ENCODE data around the gene CBFB. TPM values are rescaled to one million over a fixed set of nuclear protein-coding genes. Genes with fewer than 3 reads are reported as not detected.

The CBFB gene
- total and polyA plus RNA-seq, 2 experiments from 2014 or later, result 26.1 to 26.9 TPM

DNA sequence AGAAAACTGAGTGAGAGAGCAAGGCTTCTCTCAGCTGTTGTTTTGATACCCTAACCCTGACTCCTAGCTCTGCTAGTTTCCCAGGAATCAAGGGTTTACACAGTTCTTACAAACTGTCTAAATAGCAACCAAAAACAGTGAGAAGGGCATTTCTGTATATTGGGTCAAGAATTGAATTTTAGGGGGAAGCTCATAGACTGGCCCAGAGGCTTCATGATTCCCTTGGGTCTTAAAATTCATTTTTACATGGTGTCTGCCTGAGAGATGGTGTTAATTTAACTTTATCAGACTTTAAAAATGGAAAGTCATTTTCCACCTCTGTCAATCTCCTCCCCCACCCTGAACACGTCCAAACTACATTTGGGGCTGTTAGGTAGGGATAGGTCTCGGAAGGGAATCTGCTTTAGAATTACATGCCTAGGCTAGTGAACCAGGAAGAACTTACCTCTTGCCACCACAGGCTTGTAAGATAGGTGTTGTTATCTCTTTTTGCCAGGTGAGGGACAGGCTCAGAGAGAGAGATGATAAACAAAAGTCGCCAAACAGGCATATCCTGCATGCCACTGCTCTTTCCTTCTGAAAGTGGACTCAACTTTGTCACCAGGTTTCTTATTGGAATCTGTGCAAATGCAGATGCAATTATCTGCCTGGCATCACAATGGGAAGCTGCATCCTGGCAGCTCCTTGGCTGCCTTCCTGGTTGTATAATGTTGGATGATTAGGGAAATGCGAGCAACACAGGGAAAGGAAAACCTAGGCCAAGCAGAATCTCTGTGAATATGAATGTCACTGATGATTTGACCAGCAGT is 83.8 kb downstream of the CBFB start:
- H3F3A ChIP-seq (replicated peaks; ENCODE audit: low read depth), result peaks cover 6% of the 10 kb centered on the region
- H3K4me1 Mint-ChIP-seq, result peaks cover 26% of the 10 kb centered on the region
- H3K4me3 Mint-ChIP-seq, result no peak overlapping the region
- ATAC-seq (no peak), DNase-seq (ENCODE audit: low spot score) (peak; percentile 14)
- H4K20me1 ChIP-seq (replicated peaks; ENCODE audit: insufficient read depth), result peaks cover 51% of the 10 kb centered on the region
- no peak overlapping the region for H3K4me3 ChIP-seq
- no peak overlapping the region for H2AFZ ChIP-seq
- no peaks in the 10 kb centered on the region; the same call in 2 of the 3 replicates for H3K36me3 Mint-ChIP-seq (ENCODE audit: low read depth)
- peaks cover 10% of the 10 kb centered on the region; the same call in 1 of the 2 replicates for H3K27me3 ChIP-seq (ENCODE audit: insufficient read depth)
- 0 out of 2 replicates have a peak overlapping the region, but pooled peaks have one; percentile 33 for H3K27ac Mint-ChIP-seq
- peaks cover 8% of the 10 kb centered on the region for H3K27me3 Mint-ChIP-seq (ENCODE audit: insufficient read depth, low read depth, poor library complexity)
- H3K9me3 Mint-ChIP-seq, result no peaks in the 10 kb centered on the region; the same call in 2 of the 3 replicates
- peaks cover 18% of the 10 kb centered on the region for H3K4me1 ChIP-seq (ENCODE audit: insufficient read depth)
- H3K36me3 ChIP-seq (ENCODE audit: insufficient read depth), result no peaks in the 10 kb centered on the region
- no peak overlapping the region for H3K27ac ChIP-seq (ENCODE audit: low read depth)
- H3K9me2 ChIP-seq (ENCODE audit: insufficient read depth), result no peaks in the 10 kb centered on the region
- H3K4me2 ChIP-seq, result no peak overlapping the region
- TF ChIP-seq, protein P1, sequence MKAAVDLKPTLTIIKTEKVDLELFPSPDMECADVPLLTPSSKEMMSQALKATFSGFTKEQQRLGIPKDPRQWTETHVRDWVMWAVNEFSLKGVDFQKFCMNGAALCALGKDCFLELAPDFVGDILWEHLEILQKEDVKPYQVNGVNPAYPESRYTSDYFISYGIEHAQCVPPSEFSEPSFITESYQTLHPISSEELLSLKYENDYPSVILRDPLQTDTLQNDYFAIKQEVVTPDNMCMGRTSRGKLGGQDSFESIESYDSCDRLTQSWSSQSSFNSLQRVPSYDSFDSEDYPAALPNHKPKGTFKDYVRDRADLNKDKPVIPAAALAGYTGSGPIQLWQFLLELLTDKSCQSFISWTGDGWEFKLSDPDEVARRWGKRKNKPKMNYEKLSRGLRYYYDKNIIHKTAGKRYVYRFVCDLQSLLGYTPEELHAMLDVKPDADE (IDR thresholded peaks at IDR 0.05), result no peak
- TF ChIP-seq, protein P2, sequence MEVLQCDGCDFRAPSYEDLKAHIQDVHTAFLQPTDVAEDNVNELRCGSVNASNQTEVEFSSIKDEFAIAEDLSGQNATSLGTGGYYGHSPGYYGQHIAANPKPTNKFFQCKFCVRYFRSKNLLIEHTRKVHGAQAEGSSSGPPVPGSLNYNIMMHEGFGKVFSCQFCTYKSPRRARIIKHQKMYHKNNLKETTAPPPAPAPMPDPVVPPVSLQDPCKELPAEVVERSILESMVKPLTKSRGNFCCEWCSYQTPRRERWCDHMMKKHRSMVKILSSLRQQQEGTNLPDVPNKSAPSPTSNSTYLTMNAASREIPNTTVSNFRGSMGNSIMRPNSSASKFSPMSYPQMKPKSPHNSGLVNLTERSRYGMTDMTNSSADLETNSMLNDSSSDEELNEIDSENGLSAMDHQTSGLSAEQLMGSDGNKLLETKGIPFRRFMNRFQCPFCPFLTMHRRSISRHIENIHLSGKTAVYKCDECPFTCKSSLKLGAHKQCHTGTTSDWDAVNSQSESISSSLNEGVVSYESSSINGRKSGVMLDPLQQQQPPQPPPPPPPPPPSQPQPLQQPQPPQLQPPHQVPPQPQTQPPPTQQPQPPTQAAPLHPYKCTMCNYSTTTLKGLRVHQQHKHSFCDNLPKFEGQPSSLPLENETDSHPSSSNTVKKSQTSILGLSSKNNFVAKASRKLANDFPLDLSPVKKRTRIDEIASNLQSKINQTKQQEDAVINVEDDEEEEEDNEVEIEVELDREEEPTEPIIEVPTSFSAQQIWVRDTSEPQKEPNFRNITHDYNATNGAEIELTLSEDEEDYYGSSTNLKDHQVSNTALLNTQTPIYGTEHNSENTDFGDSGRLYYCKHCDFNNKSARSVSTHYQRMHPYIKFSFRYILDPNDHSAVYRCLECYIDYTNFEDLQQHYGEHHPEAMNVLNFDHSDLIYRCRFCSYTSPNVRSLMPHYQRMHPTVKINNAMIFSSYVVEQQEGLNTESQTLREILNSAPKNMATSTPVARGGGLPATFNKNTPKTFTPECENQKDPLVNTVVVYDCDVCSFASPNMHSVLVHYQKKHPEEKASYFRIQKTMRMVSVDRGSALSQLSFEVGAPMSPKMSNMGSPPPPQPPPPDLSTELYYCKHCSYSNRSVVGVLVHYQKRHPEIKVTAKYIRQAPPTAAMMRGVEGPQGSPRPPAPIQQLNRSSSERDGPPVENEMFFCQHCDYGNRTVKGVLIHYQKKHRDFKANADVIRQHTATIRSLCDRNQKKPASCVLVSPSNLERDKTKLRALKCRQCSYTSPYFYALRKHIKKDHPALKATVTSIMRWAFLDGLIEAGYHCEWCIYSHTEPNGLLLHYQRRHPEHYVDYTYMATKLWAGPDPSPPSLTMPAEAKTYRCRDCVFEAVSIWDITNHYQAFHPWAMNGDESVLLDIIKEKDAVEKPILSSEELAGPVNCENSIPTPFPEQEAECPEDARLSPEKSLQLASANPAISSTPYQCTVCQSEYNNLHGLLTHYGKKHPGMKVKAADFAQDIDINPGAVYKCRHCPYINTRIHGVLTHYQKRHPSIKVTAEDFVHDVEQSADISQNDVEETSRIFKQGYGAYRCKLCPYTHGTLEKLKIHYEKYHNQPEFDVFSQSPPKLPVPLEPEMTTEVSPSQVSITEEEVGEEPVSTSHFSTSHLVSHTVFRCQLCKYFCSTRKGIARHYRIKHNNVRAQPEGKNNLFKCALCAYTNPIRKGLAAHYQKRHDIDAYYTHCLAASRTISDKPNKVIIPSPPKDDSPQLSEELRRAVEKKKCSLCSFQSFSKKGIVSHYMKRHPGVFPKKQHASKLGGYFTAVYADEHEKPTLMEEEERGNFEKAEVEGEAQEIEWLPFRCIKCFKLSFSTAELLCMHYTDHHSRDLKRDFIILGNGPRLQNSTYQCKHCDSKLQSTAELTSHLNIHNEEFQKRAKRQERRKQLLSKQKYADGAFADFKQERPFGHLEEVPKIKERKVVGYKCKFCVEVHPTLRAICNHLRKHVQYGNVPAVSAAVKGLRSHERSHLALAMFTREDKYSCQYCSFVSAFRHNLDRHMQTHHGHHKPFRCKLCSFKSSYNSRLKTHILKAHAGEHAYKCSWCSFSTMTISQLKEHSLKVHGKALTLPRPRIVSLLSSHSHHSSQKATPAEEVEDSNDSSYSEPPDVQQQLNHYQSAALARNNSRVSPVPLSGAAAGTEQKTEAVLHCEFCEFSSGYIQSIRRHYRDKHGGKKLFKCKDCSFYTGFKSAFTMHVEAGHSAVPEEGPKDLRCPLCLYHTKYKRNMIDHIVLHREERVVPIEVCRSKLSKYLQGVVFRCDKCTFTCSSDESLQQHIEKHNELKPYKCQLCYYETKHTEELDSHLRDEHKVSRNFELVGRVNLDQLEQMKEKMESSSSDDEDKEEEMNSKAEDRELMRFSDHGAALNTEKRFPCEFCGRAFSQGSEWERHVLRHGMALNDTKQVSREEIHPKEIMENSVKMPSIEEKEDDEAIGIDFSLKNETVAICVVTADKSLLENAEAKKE (CRISPR knock-in tag; IDR thresholded peaks at IDR 0.05), result no peak
- TF ChIP-seq STAT1 (IDR thresholded peaks at IDR 0.05; ENCODE audit: unreplicated experiment) (no peak), EZH2phosphoT487 (IDR thresholded peaks at IDR 0.05; ENCODE audit: unreplicated experiment) (no peak), NANOG (IDR thresholded peaks at IDR 0.05; ENCODE audit: borderline replicate concordance) (no peak), POLR2AphosphoS5 (IDR thresholded peaks at IDR 0.05; ENCODE audit: low read depth) (no peak), EZH2 (IDR thresholded peaks at IDR 0.05; ENCODE audit: low read depth, unreplicated experiment) (no peak), CREB1 (CRISPR knock-in tag; IDR thresholded peaks at IDR 0.05; ENCODE audit: low read depth) (no peak), ZNF114 (CRISPR knock-in tag; IDR thresholded peaks at IDR 0.05) (no peak), JUNB (IDR thresholded peaks at IDR 0.05; ENCODE audit: unreplicated experiment) (no peak), ZNF331 (CRISPR knock-in tag; IDR thresholded peaks at IDR 0.05; ENCODE audit: low read depth) (no peak)
- TF ChIP-seq, protein P3, sequence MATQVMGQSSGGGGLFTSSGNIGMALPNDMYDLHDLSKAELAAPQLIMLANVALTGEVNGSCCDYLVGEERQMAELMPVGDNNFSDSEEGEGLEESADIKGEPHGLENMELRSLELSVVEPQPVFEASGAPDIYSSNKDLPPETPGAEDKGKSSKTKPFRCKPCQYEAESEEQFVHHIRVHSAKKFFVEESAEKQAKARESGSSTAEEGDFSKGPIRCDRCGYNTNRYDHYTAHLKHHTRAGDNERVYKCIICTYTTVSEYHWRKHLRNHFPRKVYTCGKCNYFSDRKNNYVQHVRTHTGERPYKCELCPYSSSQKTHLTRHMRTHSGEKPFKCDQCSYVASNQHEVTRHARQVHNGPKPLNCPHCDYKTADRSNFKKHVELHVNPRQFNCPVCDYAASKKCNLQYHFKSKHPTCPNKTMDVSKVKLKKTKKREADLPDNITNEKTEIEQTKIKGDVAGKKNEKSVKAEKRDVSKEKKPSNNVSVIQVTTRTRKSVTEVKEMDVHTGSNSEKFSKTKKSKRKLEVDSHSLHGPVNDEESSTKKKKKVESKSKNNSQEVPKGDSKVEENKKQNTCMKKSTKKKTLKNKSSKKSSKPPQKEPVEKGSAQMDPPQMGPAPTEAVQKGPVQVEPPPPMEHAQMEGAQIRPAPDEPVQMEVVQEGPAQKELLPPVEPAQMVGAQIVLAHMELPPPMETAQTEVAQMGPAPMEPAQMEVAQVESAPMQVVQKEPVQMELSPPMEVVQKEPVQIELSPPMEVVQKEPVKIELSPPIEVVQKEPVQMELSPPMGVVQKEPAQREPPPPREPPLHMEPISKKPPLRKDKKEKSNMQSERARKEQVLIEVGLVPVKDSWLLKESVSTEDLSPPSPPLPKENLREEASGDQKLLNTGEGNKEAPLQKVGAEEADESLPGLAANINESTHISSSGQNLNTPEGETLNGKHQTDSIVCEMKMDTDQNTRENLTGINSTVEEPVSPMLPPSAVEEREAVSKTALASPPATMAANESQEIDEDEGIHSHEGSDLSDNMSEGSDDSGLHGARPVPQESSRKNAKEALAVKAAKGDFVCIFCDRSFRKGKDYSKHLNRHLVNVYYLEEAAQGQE (IDR thresholded peaks at IDR 0.05; ENCODE audit: unreplicated experiment), result no peak
- TF ChIP-seq, protein P4, sequence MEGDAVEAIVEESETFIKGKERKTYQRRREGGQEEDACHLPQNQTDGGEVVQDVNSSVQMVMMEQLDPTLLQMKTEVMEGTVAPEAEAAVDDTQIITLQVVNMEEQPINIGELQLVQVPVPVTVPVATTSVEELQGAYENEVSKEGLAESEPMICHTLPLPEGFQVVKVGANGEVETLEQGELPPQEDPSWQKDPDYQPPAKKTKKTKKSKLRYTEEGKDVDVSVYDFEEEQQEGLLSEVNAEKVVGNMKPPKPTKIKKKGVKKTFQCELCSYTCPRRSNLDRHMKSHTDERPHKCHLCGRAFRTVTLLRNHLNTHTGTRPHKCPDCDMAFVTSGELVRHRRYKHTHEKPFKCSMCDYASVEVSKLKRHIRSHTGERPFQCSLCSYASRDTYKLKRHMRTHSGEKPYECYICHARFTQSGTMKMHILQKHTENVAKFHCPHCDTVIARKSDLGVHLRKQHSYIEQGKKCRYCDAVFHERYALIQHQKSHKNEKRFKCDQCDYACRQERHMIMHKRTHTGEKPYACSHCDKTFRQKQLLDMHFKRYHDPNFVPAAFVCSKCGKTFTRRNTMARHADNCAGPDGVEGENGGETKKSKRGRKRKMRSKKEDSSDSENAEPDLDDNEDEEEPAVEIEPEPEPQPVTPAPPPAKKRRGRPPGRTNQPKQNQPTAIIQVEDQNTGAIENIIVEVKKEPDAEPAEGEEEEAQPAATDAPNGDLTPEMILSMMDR (conservative IDR thresholded peaks at IDR 0.05; ENCODE audit: low read depth in 2 of 2), result no peak
- H3K79me2 ChIP-seq (replicated peaks; ENCODE audit: insufficient read depth), result peaks cover 76% of the 10 kb centered on the region

Data from GM23338 (cell line).